Duodenal mucosa (tissue), 2 donors: ENCODE measurements around the gene EPN3.

Source experiments
- H3K27ac ChIP-seq: one replicate; pipeline ENCODE4 v1.7.0; 2013; ENCODE audit warnings: low read depth, low read length
- H3K27me3 ChIP-seq, 2 donors: one replicate each; pipeline ENCODE4 v1.7.0; 2013; ENCODE audit warnings: low read length in 2 of 2, control low read depth in 1 of 2; ENCODE audit not compliant: insufficient read depth in 2 of 2, control insufficient read depth in 1 of 2
- H3K36me3 ChIP-seq, 2 donors: one replicate each; pipeline ENCODE4 v1.7.0; 2013; ENCODE audit warnings: low read length in 2 of 2, control low read depth in 1 of 2; ENCODE audit not compliant: insufficient read depth in 2 of 2, control insufficient read depth in 1 of 2
- H3K4me1 ChIP-seq, 2 donors: one replicate each; pipeline ENCODE4 v1.7.0; 2013; ENCODE audit warnings: low read length in 2 of 2, control low read depth in 1 of 2; ENCODE audit not compliant: insufficient read depth in 2 of 2, control insufficient read depth in 1 of 2
- H3K4me3 ChIP-seq, 2 donors: one replicate each; pipeline ENCODE4 v1.7.0; 2013; ENCODE audit warnings: low read length in 2 of 2, low read depth in 1 of 2
- H3K9ac ChIP-seq, 2 donors: one replicate each; pipeline ENCODE4 v1.7.0; 2013; ENCODE audit warnings: low read length in 2 of 2, low read depth in 1 of 2
- H3K9me3 ChIP-seq, 2 donors: one replicate each; pipeline ENCODE4 v1.7.0; 2013; ENCODE audit warnings: low read length in 2 of 2, control low read depth in 1 of 2; ENCODE audit not compliant: control insufficient read depth in 1 of 2

Gene EPN3

DNA sequence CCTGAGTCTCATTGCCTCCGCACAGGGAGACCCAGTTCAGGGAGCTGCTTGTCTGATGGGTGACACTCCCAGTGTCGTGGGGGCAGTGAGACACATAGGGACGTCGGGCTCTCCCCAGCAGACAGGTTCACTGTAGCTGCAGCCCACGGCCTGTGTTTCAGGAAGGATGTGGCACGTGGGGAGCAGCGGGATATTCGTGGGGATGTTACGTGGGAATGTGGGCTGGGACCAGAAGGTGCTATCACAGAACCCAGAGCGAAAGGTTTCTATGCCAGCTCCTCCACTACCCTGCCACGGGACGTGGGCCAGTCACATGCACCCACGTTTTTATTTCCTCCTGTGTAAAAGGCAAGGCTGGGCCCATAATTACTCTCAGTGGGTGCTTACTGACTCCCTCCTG is 44.3 kb downstream of the EPN3 start:
- no peaks in the 10 kb centered on the region for H3K4me1 ChIP-seq
- H3K36me3 ChIP-seq, result no peaks in the 10 kb centered on the region
- H3K9ac ChIP-seq, result no peak overlapping the region
- peaks cover 0 to 12% of the 10 kb centered on the region in 2 donors for H3K27me3 ChIP-seq
- no peaks in the 10 kb centered on the region for H3K9me3 ChIP-seq
- no peak overlapping the region for H3K4me3 ChIP-seq
- H3K27ac ChIP-seq, result no peak overlapping the region

DNA sequence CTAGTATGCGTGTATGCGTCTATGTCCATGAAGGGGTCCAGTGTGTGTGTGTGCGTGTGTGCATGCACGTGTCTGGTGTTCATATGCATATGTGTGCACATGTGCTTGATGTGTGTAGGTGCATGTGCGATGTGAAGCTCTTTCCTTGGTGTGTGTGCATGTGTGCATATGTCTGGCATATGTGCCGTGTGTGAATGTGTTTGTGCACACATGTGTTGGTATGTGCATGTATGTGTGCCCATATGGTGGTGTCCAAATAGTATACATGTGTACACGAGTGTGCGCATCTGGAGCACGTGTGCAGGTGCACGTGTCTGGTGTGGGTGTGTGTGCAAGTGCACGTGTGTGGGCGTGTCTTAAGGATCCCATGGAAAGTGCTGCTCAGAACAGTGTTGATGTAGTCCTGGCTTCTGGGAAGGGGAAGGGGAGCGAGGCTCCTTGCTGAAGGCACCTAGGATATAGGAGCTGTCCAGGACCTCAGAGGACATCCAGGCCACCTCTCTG is 45.0 kb downstream of the EPN3 start:
- no peaks in the 10 kb centered on the region for H3K4me1 ChIP-seq
- H3K4me3 ChIP-seq, result no peak overlapping the region
- no peak overlapping the region for H3K9ac ChIP-seq
- H3K27ac ChIP-seq, result no peak overlapping the region
- H3K36me3 ChIP-seq, result no peaks in the 10 kb centered on the region
- no peaks in the 10 kb centered on the region for H3K9me3 ChIP-seq
- peaks cover 0 to 12% of the 10 kb centered on the region in 2 donors for H3K27me3 ChIP-seq

DNA sequence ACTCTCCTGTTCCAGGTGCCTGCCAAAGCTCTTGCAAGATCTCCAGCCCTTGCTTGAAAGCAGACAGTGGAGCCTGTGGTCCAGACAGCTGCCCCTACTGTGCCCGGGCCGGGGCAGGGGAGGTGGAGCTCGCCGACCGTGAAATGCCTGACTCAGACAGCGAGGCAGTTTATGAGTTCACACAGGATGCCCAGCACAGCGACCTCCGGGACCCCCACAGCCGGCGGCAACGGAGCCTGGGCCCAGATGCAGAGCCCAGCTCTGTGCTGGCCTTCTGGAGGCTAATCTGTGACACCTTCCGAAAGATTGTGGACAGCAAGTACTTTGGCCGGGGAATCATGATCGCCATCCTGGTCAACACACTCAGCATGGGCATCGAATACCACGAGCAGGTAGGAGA is 45.6 kb downstream of the EPN3 start:
- Histone ChIP-seq H3K4me3 (no peak overlapping the region), H3K9ac (no peak overlapping the region), H3K27me3 (peaks cover 0 to 12% of the 10 kb centered on the region in 2 donors), H3K36me3 (no peaks in the 10 kb centered on the region), H3K27ac (no peak overlapping the region), H3K9me3 (no peaks in the 10 kb centered on the region), H3K4me1 (no peaks in the 10 kb centered on the region)

DNA sequence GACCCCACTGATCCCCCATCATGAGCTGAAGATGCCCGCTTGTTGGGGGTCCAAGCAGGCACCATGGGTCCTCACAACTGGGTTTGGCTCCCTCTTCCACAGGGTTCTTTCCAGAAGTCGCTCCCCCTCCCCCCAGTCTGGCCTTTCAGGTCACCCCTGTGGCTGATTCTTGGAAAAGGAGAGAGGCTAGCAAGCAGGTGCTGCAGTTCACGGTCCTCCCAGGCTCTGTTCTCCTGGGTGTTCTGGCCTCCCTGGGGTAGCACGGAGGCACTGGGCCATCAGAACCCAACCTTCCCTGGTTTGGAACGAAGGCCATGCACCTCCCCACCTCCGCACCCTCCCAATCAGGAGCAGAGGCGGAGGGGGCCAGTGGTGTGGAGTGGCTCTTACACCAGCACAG is 46.9 kb downstream of the EPN3 start:
- Histone ChIP-seq H3K9me3 (no peaks in the 10 kb centered on the region), H3K27ac (no peak overlapping the region), H3K9ac (no peak overlapping the region), H3K36me3 (no peaks in the 10 kb centered on the region), H3K4me1 (no peaks in the 10 kb centered on the region), H3K27me3 (peaks cover 0 to 12% of the 10 kb centered on the region in 2 donors), H3K4me3 (no peak overlapping the region)

DNA sequence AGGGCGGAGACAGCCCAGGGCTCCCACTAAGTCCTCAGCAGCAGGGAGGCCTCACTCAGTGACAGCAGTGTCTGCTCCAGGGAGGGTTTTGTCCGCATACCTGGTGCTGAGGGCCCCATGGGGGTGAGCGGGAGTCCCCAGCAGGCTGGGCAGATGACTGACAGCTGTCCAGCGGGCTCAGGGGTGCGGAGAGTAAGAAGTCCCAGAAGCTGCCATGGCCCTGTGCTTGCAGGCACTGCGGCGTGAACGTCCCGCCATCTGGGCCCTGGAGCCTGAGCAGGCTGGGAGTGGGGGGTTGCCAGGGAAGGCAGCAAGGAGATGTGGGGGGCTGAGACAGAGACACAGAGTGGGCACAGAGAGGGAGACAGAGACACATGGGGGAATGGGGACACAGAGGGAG is 48.1 kb downstream of the EPN3 start:
- Histone ChIP-seq H3K27ac (no peak overlapping the region), H3K4me3 (no peak overlapping the region), H3K4me1 (no peaks in the 10 kb centered on the region), H3K27me3 (peaks cover 0 to 12% of the 10 kb centered on the region in 2 donors), H3K9me3 (no peaks in the 10 kb centered on the region), H3K9ac (no peak overlapping the region), H3K36me3 (no peaks in the 10 kb centered on the region)

DNA sequence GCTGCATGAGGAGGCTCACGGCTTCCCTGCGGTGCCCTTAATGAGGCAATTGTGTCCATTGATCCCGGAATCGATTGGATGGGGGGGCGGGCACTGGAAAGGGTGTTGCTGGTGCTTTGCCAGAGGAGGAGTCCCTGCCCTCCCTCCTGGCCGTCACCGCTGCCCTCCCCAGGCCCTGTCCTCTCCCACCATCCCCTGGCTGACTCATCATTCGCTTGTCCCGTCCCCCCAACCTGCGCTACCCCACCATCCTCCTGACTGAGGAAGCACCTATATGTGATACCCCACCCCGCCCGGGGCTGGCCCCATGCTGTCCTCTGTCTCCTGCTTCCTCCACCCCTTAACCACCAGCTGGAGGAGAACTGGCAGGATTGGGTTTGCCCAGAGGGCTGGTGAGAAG is 48.8 kb downstream of the EPN3 start:
- Histone ChIP-seq H3K4me3 (no peak overlapping the region), H3K9ac (no peak overlapping the region), H3K9me3 (no peaks in the 10 kb centered on the region), H3K27ac (no peak overlapping the region), H3K36me3 (no peaks in the 10 kb centered on the region), H3K4me1 (no peaks in the 10 kb centered on the region), H3K27me3 (peaks cover 0 to 12% of the 10 kb centered on the region in 2 donors)

DNA sequence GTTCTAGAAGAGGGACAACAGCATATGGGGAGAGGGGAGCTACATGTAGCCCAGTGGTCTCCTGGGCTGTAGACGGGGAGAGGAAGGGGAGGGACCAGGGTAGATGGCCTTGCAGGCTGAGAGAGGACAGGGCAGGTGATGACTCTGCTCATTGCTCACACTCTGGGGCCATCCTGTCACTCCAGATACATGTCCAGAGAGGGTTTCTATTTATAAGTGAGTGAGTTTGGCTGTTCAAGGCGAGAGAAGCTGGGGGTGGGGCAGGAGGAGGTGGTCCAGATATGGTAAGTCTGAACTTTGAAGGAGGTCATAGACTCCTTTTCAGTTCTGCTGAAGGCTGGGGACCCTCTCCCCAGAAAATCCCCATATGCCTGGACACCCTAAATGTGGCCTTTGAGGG is 50.2 kb downstream of the EPN3 start:
- H3K27ac ChIP-seq, result no peak overlapping the region
- H3K4me1 ChIP-seq, result no peaks in the 10 kb centered on the region
- peaks cover 0 to 7% of the 10 kb centered on the region in 2 donors for H3K27me3 ChIP-seq
- no peaks in the 10 kb centered on the region for H3K9me3 ChIP-seq
- H3K9ac ChIP-seq, result no peak overlapping the region
- no peaks in the 10 kb centered on the region for H3K36me3 ChIP-seq
- H3K4me3 ChIP-seq, result no peak overlapping the region

DNA sequence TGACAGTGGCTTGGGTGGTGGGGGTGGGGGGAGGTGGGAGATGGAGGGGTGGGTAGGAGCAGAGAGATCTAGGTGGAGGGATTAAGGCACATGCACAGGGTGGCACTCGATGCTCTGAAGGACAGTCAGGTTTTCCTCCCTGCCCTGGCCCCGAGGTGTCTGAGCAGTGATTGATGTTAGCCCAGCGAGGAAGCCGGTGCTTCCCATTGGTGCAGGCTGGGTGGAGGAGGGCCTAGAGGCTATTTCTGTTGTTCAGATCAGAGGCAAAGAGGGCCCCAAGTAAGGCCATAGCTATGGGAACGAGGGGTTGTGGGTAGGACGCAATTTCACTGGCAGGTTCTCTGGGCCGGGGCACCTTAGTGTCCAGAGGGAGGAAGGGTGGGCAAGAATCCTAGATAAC is 51.1 kb downstream of the EPN3 start:
- Histone ChIP-seq H3K4me1 (peaks cover 0 to 1% of the 10 kb centered on the region in 2 donors), H3K4me3 (no peak overlapping the region), H3K36me3 (no peaks in the 10 kb centered on the region), H3K27ac (no peak overlapping the region), H3K9ac (no peak overlapping the region), H3K27me3 (peaks cover 0 to 5% of the 10 kb centered on the region in 2 donors), H3K9me3 (no peaks in the 10 kb centered on the region)

DNA sequence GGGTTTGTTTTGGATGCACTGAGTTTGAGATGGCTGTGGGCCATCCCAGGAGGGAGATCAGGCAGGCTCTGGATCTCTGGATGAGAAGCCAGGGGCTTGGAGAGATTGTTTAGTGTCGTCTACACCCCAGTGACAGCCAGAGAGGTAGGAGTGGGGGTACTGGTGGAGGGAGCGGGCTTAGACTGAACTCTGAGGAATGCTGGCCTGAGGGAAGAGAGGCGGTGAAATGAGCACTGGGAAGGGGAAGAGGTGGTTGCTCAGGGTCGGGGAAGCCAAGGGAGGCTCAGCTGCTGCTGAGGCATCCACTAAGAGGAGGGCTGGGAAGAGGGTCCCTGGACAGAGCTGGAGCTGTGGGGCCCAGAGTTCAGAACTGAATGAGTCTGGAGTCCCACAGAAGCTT is 51.6 kb downstream of the EPN3 start:
- no peak overlapping the region for H3K27ac ChIP-seq
- peaks cover 0 to 2% of the 10 kb centered on the region in 2 donors for H3K27me3 ChIP-seq
- peaks cover 0 to 6% of the 10 kb centered on the region in 2 donors for H3K4me1 ChIP-seq
- no peaks in the 10 kb centered on the region for H3K36me3 ChIP-seq
- no peak overlapping the region for H3K4me3 ChIP-seq
- no peak overlapping the region for H3K9ac ChIP-seq
- H3K9me3 ChIP-seq, result no peaks in the 10 kb centered on the region

DNA sequence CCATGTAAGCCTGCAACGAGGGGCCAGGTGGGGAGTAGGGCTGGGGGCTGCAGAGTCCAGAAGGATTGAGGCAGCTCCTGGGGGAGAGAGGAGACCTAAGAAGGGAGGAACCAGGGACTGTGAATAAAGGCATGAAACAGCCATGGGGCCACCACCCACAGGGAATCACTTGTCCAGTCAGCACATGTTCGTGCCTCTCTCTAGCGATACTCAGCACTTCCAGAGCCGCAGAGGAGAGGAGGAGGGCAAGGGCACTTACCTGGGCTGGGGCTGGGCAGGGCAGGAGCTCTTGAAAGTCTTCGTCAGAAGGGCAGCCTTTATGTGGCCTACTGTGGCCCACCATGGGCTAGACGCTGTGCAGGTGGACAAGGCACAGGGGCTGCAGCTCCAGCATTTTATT is 52.2 kb downstream of the EPN3 start:
- no peak overlapping the region for H3K27ac ChIP-seq
- peaks cover 0 to 2% of the 10 kb centered on the region in 2 donors for H3K27me3 ChIP-seq
- H3K9me3 ChIP-seq, result no peaks in the 10 kb centered on the region
- peaks cover 3 to 6% of the 10 kb centered on the region in 2 donors for H3K4me1 ChIP-seq
- no peak overlapping the region for H3K9ac ChIP-seq
- no peaks in the 10 kb centered on the region for H3K36me3 ChIP-seq
- no peak overlapping the region for H3K4me3 ChIP-seq

DNA sequence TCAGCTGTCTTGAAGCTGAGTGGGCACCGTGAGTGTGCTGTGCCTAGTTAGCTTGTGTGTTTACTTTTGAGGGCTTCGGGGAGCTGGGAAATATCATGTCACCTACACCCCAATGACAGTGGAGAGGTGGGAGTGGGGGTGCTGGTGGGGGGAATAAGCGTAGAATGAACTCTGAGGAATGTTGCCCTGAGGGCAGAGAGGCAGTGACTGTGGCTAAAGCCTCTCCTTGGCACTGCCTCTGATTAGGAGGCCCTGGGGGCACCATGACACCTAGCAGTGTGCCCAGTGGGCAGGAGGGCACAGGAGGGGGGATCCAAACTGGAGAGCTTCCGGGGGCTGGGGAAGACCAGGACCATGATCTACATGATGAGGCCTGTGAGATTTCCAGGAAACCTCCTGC is 52.8 kb downstream of the EPN3 start:
- Histone ChIP-seq H3K9me3 (no peaks in the 10 kb centered on the region), H3K36me3 (no peaks in the 10 kb centered on the region), H3K4me3 (no peak overlapping the region), H3K9ac (no peak overlapping the region), H3K4me1 (peaks cover 3 to 6% of the 10 kb centered on the region in 2 donors), H3K27ac (no peak overlapping the region), H3K27me3 (no peaks in the 10 kb centered on the region)
